GM12873 (cell line): ENCODE measurements around the gene JUNB.

Source experiments
- TF ChIP-seq, protein P1 (sequence below): IDR thresholded peaks from 2 replicates; pipeline ENCODE4 v1.5.1; 2012; ENCODE audit warnings: low read depth, mild to moderate bottlenecking, moderate library complexity, low read length, control low read depth; ENCODE audit not compliant: insufficient read depth; ENCODE audit errors: missing control alignments

The JUNB gene

DNA sequence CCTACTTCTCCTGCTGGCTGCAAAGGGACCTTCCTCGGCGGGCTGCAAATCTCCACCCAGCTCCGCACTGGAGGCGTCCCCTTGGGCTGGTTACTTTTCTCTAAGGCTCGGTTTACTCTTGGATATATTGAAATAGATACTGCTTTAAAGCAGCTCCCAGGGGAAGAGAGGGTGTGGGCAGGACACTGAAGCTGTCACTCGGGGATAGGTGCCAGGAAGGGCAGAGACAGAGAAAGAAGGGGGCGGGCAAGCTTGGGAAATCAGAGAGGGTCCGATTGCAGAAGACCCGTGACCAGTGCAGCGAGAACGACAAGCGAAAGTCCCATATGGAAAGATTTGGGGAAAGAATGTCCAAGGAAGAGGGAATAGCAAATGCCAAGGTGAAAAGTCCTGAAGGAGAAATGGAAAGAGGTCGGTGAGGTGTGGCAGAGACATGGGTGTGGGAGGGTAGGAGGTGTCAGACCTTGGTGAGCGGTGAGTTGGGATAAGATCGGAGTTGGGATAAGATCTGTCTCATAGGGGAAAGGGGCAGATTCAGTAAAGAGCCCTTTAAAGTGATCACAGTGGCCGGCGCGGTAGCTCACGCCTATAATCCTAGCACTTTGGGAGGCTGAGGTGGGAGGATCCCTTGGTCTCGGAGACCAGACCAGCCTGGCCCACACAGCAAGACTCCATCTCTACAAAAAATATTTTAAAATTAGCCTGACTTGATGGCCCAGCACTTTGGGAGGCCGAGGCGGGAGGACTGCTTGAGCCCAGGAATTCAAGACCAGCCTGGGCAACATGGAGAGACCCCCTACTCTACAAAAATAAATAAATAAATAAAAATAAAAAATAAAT is 11.2 kb downstream of the JUNB start:
- TF ChIP-seq, protein P1, sequence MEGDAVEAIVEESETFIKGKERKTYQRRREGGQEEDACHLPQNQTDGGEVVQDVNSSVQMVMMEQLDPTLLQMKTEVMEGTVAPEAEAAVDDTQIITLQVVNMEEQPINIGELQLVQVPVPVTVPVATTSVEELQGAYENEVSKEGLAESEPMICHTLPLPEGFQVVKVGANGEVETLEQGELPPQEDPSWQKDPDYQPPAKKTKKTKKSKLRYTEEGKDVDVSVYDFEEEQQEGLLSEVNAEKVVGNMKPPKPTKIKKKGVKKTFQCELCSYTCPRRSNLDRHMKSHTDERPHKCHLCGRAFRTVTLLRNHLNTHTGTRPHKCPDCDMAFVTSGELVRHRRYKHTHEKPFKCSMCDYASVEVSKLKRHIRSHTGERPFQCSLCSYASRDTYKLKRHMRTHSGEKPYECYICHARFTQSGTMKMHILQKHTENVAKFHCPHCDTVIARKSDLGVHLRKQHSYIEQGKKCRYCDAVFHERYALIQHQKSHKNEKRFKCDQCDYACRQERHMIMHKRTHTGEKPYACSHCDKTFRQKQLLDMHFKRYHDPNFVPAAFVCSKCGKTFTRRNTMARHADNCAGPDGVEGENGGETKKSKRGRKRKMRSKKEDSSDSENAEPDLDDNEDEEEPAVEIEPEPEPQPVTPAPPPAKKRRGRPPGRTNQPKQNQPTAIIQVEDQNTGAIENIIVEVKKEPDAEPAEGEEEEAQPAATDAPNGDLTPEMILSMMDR, result no peak

DNA sequence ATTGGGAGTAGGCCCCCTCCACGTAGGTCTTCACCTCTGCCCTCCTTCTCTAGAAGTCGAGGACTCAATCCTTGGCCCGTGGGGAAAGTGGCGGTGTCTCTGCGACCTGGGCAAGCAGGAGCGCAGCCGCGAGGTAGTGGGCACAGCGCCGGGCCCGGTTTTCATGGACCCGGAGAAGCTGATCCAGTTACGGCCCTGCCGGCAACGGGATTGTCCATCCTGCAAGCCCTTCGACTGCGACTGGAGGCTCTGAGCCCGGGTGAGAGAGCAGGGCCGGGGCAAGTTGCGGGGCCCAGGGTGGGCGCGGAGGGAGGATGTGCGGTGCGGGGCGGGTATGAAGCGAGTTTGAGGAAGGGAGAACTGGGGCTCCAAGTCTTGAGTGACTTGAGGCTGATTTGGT is 12.8 kb downstream of the JUNB start:
- TF ChIP-seq, protein P1, result no peak

DNA sequence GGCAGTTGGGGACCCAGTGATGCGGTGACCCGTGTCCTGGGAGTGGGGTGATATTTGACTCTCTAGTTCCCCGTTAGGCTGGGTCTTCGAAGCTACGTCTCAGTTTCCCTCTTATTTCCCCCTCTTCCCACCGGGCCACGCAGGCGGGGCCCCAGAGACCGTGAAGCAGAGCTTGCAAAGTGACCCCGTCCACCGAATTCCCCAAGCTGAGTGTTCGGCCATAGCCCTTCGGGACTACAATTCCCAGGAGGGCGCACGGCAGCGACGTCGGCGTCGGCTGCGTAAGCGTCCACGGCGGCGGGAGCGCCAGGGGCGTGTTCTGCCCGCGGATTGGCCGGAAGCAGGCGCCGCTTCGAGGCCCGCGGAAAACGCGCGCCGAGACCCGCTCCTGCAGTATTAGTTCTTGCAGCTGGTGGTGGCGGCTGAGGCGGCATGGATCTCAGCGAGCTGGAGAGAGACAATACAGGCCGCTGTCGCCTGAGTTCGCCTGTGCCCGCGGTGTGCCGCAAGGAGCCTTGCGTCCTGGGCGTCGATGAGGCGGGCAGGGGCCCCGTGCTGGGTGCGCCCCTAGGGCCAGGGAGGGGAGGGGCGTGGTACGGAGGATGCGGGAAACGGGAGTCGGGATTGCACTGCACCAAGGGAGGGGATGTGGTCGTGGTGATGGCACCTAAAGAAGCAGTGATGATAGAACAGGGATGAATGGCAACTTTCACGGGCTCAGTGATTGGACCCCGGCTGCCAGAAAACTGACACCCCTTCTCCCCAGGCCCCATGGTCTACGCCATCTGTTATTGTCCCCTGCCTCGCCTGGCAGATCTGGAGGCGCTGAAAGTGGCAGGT is 15.2 kb downstream of the JUNB start, which contains the start of gene RNASEH2A:
RNASEH2A (plus strand) TSS at position 343 of the 840 bp plus-strand sequence; CDS start at position 433, 90 bp downstream.
- TF ChIP-seq, protein P1, result peak; percentile 19

DNA sequence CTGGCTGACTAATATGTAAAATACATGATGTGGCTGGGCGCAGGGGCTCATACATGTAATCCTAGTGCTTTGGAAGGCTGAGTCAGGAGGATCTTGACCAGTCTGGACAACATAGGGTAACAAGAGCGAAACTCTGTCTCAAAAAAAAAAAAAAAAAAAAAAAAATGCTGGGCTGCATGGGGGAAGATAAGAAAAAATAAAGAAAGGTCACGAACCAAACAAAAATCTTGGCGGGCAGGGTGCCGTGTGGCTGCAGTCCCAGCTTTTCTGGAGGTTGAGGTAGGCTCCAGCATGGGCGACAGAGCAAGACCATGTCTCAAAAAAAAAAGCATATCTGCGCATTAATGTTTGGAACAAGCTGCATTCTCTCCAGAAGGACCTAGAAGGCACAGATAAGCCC is 23.8 kb downstream of the JUNB start:
- TF ChIP-seq, protein P1, result no peak

DNA sequence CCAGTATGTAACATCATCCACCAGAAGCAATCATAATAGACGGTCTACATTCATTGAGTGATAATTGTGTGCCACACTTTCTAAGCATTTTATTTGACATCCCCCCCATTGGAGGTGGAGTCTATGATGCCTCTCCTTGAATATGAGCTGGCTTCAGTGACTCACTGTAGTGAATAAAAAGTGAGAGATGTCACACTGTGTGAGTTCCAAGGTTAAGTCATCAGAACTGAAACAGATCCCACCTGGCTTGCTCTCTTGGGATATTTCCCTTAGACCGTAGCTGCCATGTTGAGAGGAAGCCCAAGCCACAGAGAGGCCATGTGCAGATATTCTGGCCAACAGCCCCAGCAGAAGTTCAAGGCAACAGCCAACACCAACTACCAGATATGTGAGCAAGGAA is 30.5 kb downstream of the JUNB start:
- TF ChIP-seq, protein P1, result no peak

DNA sequence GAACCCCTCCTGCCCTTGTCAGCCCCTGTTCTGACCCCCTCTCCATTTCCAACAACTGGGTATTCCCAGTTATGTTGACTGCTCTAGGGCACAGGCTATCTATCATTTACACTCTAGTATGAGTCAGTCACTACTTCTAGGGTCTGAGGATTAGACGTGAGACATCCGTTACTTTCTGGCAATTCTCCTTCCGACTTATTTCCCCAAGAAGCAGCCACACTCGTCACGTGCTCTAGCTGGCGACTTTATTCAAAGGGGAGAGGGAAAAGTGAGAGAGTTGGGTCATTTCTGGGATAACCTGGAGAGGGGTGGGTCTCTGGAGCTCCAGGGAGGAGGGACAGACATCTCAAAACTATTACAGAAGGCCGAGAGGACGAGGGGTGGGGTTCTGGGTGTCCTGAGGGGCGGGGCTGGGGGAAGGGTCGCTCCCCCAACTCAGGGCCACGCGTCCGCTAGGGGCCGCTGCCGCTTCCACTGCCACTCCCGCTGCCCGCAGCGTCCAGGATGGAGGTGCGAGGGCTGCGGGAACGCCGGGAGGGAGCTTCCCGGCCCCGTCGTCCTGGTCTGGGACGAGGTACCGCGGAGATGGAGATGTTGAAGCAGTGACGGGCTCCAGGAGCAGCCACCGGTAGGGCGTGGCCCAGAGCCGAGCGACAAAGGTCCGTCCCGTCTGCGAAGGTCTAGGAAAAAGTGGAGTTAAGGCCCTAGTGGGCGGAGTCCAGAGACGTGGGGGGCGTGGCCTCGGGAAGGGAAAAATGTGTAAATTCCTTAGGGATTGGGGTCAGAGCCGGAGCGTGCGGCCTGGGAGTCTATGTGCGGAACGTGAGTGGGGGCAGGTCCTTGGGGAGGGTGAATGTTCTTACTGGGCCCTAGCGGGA is 34.2 kb downstream of the JUNB start:
- TF ChIP-seq, protein P1, result peak; percentile 46
